Smooth muscle cell (in vitro differentiated cells): ENCODE measurements around the gene TK1. TPM values are rescaled to one million over a fixed set of nuclear protein-coding genes. Genes with fewer than 3 reads are reported as not detected.
"Not testable (repeated sequence)": the region's sequence is repeated elsewhere in the genome, so short reads cannot be mapped to it uniquely, and the experiment has no call there.

ENCODE experiments used
- DNase-seq: peaks from one replicate; lab custom pipeline; 2025; ENCODE audit not compliant: unreplicated experiment; lab: John Stamatoyannopoulos, UW
- H2AFZ ChIP-seq: fragments of 200-600 bp; sonication (generic); 2 replicates; pipeline ENCODE4 v1.6.0; 2016; ENCODE audit warnings: antibody characterized with exemption, low read depth, mild to moderate bottlenecking
- H3F3A ChIP-seq: fragments of 200-600 bp; sonication (generic); 2 replicates; pipeline ENCODE4 v1.6.0; 2017; ENCODE audit warnings: antibody characterized with exemption, low read depth
- H3K27ac ChIP-seq: fragments of 200-600 bp; sonication (generic); 2 replicates; pipeline ENCODE4 v1.5.1; 2016; ENCODE audit warnings: low read depth, mild to moderate bottlenecking
- H3K27me3 ChIP-seq: fragments of 200-600 bp; sonication (generic); 2 replicates; pipeline ENCODE4 v1.6.1; 2016; ENCODE audit warnings: low read depth, mild to moderate bottlenecking
- H3K36me3 ChIP-seq: fragments of 200-600 bp; sonication (generic); 2 replicates; pipeline ENCODE4 v1.5.1; 2016; ENCODE audit warnings: low read depth
- H3K4me1 ChIP-seq: fragments of 200-600 bp; sonication (generic); 2 replicates; pipeline ENCODE4 v1.5.1; 2016; ENCODE audit warnings: low read depth
- H3K4me2 ChIP-seq: fragments of 200-600 bp; sonication (generic); 2 replicates; pipeline ENCODE4 v1.6.0; 2016; ENCODE audit warnings: mild to moderate bottlenecking
- H3K4me3 ChIP-seq: fragments of 200-600 bp; sonication (generic); 2 replicates; pipeline ENCODE4 v1.5.1; 2016; ENCODE audit warnings: mild to moderate bottlenecking
- H3K79me2 ChIP-seq: fragments of 200-600 bp; sonication (generic); 2 replicates; pipeline ENCODE4 v1.6.0; 2016; ENCODE audit warnings: low read depth, mild to moderate bottlenecking
- H3K9ac ChIP-seq: fragments of 200-600 bp; sonication (generic); 2 replicates; pipeline ENCODE4 v1.6.0; 2016; ENCODE audit warnings: low read depth
- H3K9me3 ChIP-seq: fragments of 200-600 bp; sonication (generic); replicated peaks from 2 replicates; pipeline ENCODE4 v1.5.1; 2016; ENCODE audit warnings: low read depth
- H4K20me1 ChIP-seq: fragments of 200-600 bp; sonication (generic); 2 replicates; pipeline ENCODE4 v1.6.0; 2016; ENCODE audit warnings: low read depth
- CTCF ChIP-seq: fragments of 200-600 bp; sonication (generic); IDR thresholded peaks from 2 replicates; pipeline ENCODE4 v1.5.1; 2017; ENCODE audit warnings: borderline replicate concordance, mild to moderate bottlenecking, antibody characterized with exemption; ENCODE audit not compliant: insufficient read depth, poor library complexity, severe bottlenecking
- WGBS: methylation state at CpG from one replicate; pipeline ENCODE4 v1.1.7; 2016; ENCODE audit warnings: low lambda C conversion rate; 5-methylcytosine and 5-hydroxymethylcytosine counted together
- polyA plus RNA-seq: library from polyadenylated mRNA; unstranded; fragments of >200 nt; fragmentation: Nextera tagmentation; extraction: Ambion mirVana; gene quantifications from 2 replicates; pipeline ENCODE4 v1.2.1, GENCODE V29; 2016
- total RNA-seq: library from RNA; depleted of rRNA; stranded (reverse); fragments of >200 nt; gene quantifications from 2 replicates; pipeline ENCODE4 v1.2.3, GENCODE V29; 2014

The TK1 gene
- total RNA-seq (20.0 and 20.9 TPM in 2 replicates), polyA plus RNA-seq (53.7 and 72.7 TPM in 2 replicates)

DNA sequence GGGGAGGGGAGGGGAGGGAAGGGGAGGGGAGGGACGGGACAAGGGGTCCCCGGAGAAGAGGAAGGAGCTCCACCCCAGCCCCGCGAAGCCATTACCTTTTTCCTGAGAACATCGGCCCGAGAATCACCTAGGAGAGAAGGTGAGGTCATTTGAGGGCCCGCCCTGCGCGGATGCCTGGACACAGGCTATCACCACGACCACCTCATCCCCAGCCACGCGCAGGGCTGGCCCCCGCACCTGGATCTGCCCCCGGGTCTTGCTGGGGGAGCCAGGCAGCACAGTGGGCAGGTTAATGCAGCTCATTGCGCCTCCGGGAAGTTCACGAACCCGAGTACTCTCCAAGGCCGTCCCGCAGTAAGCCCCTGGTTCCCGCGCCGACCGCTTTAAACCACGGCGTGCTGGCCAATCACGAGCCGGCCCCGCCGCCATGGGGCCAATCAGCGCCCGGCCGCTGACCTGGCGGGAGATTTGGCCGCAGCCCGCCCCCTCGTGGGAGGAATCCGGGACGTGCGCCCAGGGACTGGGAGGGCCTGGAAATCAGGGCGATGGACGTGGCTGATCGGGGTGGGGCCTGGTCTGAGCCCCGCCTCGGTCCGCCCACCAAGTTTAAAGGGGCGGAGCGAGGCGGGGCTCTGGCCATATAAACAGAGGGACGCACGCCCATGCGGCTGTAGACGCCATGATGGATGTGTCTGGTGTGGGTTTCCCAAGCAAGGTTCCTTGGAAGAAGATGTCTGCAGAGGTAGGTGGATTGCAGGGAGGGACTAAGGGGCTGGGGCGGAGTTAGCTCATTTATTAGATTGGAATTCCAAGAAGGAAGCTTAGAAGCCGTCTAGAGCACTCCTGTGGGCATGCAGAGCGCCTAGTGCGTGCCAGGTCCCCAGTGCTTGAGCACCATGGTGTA is at the start of gene TK1, which contains the start of gene AFMID:
Gene TK1, minus strand, starts transcription at position 361 of the 904 bp plus-strand sequence. Its CDS starts 58 bp downstream, at position 303.
Gene AFMID, plus strand, starts transcription at position 671 of the 904 bp plus-strand sequence. Its CDS starts 9 bp downstream, at position 680.
- WGBS, result 5% methylated on average over 48 of the region's 57 CpGs
- Histone ChIP-seq H3F3A (no peaks in the 10 kb centered on the region), H3K27ac (no peak within 1 kb of the TSS), H2AFZ (peak within 1 kb of the TSS; percentile 92), H3K27me3 (no peaks in the 10 kb centered on the region), H3K79me2 (peaks cover 9% of the 10 kb centered on the region), H3K4me2 (peak within 1 kb of the TSS; percentile 96), H3K4me3 (peak within 1 kb of the TSS; percentile 83), H3K36me3 (no peaks in the 10 kb centered on the region), H3K9ac (peak within 1 kb of the TSS; percentile 65), H3K9me3 (no peaks in the 10 kb centered on the region), H4K20me1 (no peaks in the 10 kb centered on the region), H3K4me1 (peaks cover 16% of the 10 kb centered on the region)
- peak; percentile 91 for TF ChIP-seq CTCF
- DNase-seq, result peak; percentile 97

DNA sequence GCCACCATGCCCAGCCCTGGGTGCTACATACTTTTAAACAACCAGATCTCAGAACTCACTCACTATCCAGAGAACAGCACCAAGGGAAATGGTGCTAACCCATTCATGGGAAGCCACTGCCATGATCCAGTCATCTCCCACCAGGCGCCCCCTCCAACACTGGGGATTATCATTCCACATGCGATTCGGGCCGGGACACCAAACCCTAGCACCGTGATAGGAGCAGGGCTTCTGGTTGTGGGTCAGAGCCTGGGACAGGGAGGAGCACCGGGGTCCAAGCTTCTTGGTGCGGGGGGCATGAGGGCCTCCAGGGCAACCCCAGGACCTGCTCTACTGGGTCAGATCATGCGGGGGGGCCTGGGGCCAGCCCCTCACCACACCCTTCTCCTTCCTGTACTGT is 49.0 kb upstream of the TK1 start:
- no peak overlapping the region for H3K4me2 ChIP-seq
- no peaks in the 10 kb centered on the region for H3K36me3 ChIP-seq
- H3K27ac ChIP-seq, result no peak overlapping the region
- H3K9ac ChIP-seq, result no peak overlapping the region
- 85% methylated on average over 8 of the region's 8 CpGs for WGBS
- peaks cover 24% of the 10 kb centered on the region for H3K27me3 ChIP-seq
- H3F3A ChIP-seq, result no peaks in the 10 kb centered on the region
- H4K20me1 ChIP-seq, result no peaks in the 10 kb centered on the region
- no peak for TF ChIP-seq CTCF
- H2AFZ ChIP-seq, result no peak overlapping the region
- H3K9me3 ChIP-seq, result no peaks in the 10 kb centered on the region
- H3K4me3 ChIP-seq, result no peak overlapping the region
- no peaks in the 10 kb centered on the region for H3K79me2 ChIP-seq
- H3K4me1 ChIP-seq, result no peaks in the 10 kb centered on the region
- DNase-seq, result no peak

- not testable (repeated sequence) for H3K9me3 ChIP-seq, H3K79me2 ChIP-seq, H3K4me3 ChIP-seq, H2AFZ ChIP-seq, H3K9ac ChIP-seq, H3K4me2 ChIP-seq, DNase-seq, H3K27ac ChIP-seq, H3K4me1 ChIP-seq, H4K20me1 ChIP-seq, H3F3A ChIP-seq, H3K36me3 ChIP-seq
- peaks cover 32% of the 10 kb centered on the region for H3K27me3 ChIP-seq
- WGBS, result 95% methylated on average over 6 of the region's 6 CpGs
Measured at GRCh38 chr17:78235022-78235421, 48.2 kb upstream of the TK1 start.

DNA sequence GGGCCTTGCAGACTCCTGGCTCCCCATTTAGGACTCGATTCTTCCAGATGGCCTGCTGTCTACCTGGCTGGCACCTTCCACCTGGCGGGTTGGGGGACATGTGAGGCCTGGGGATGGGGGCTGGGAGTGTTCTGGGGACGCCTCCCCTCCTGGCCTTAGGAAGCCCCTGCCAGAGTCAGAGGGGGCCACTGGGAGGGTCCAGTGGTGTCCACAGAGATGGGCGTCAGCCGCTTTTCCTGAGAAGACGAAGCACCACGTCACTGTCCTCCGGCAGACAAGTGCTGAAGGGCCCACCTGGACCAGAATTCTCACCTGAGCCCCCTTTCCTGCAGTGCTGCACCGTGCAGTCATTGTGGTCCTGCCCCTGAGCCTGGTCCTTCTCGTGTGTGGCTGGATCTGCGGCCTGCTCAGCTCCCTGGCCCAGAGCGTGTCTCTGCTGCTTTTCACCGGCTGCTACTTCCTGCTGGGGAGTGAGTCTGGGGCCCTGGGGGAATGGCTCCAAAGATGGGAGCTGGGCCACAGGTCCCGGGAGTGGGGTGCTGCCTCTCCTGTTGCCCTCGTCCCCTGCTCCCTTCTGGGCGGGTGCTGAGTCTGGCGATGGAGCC is 47.5 kb upstream of the TK1 start:
- no peak for TF ChIP-seq CTCF
- no peak overlapping the region for H2AFZ ChIP-seq
- peaks cover 39% of the 10 kb centered on the region for H3K27me3 ChIP-seq
- no peaks in the 10 kb centered on the region for H4K20me1 ChIP-seq
- H3K4me2 ChIP-seq, result no peak overlapping the region
- WGBS, result 91% methylated on average over 16 of the region's 17 CpGs
- no peak for DNase-seq
- H3F3A ChIP-seq, result no peaks in the 10 kb centered on the region
- no peaks in the 10 kb centered on the region for H3K9me3 ChIP-seq
- no peaks in the 10 kb centered on the region for H3K4me1 ChIP-seq
- no peaks in the 10 kb centered on the region for H3K36me3 ChIP-seq
- H3K9ac ChIP-seq, result no peak overlapping the region
- no peaks in the 10 kb centered on the region for H3K79me2 ChIP-seq
- no peak overlapping the region for H3K27ac ChIP-seq
- no peak overlapping the region for H3K4me3 ChIP-seq
